Astrocyte (in vitro differentiated cells and primary cell): ENCODE data around the gene KEL. TPM values are rescaled to one million over a fixed set of nuclear protein-coding genes. Genes with fewer than 3 reads are reported as not detected.

ENCODE experiments used
- DNase-seq: peaks from one replicate; pipeline ENCODE4 v3.0.0-alpha.2; 2010; ENCODE audit warnings: low read depth
- FAIRE-seq: peaks from 2 replicates; lab custom pipeline; 2011; peaks lifted over from hg19 to GRCh38; lab: Jason Lieb, UNC
- H2AFZ ChIP-seq: 2 replicates; pipeline ENCODE4 v1.6.0; 2012; ENCODE audit warnings: low read depth, low read length, inconsistent platforms
- H3K27ac ChIP-seq: 2 replicates; pipeline ENCODE4 v1.5.1; 2011; ENCODE audit warnings: low read depth, low read length, inconsistent platforms
- H3K27me3 ChIP-seq: 2 replicates; pipeline ENCODE4 v1.6.0; 2011; ENCODE audit warnings: low read length, inconsistent platforms; ENCODE audit not compliant: insufficient read depth
- H3K36me3 ChIP-seq: 2 replicates; pipeline ENCODE4 v1.5.1; 2011; ENCODE audit warnings: low read length, inconsistent platforms; ENCODE audit not compliant: insufficient read depth
- H3K4me1 ChIP-seq: 2 replicates; pipeline ENCODE4 v1.5.1; 2011; ENCODE audit warnings: low read length, inconsistent platforms; ENCODE audit not compliant: insufficient read depth
- H3K4me2 ChIP-seq: 2 replicates; pipeline ENCODE4 v1.6.0; 2012; ENCODE audit warnings: low read length, inconsistent platforms
- H3K4me3 ChIP-seq: 2 replicates; pipeline ENCODE4 v1.5.1; 2011; ENCODE audit warnings: low read depth, mild to moderate bottlenecking, low read length, inconsistent platforms; ENCODE audit not compliant: insufficient read depth
- H3K79me2 ChIP-seq: 2 replicates; pipeline ENCODE4 v1.6.0; 2012; ENCODE audit warnings: mild to moderate bottlenecking, low read length, inconsistent platforms; ENCODE audit not compliant: insufficient read depth
- H3K9ac ChIP-seq: 2 replicates; pipeline ENCODE4 v1.6.0; 2012; ENCODE audit warnings: mild to moderate bottlenecking, low read length, inconsistent platforms
- H3K9me3 ChIP-seq: 2 replicates; pipeline ENCODE4 v1.5.1; 2012; ENCODE audit warnings: low read depth, mild to moderate bottlenecking, low read length, inconsistent platforms; ENCODE audit not compliant: insufficient read depth
- H4K20me1 ChIP-seq: 2 replicates; pipeline ENCODE4 v1.6.0; 2012; ENCODE audit warnings: low read length, inconsistent platforms; ENCODE audit not compliant: insufficient read depth
- H3K27ac Mint-ChIP-seq: one replicate; pipeline ENCODE4 v1.8.0; 2021; ENCODE audit warnings: mild to moderate bottlenecking, mixed read lengths; ENCODE audit not compliant: unreplicated experiment
- H3K27me3 Mint-ChIP-seq: one replicate; pipeline ENCODE4 v1.8.0; 2021; ENCODE audit warnings: low read depth, mixed read lengths; ENCODE audit not compliant: unreplicated experiment
- H3K36me3 Mint-ChIP-seq: one replicate; pipeline ENCODE4 v1.8.0; 2021; ENCODE audit warnings: low read depth, mixed read lengths; ENCODE audit not compliant: unreplicated experiment
- H3K4me1 Mint-ChIP-seq: one replicate; pipeline ENCODE4 v1.8.0; 2021; ENCODE audit warnings: low read depth, mixed read lengths; ENCODE audit not compliant: unreplicated experiment
- H3K4me3 Mint-ChIP-seq: one replicate; pipeline ENCODE4 v1.8.0; 2021; ENCODE audit warnings: mild to moderate bottlenecking, moderate library complexity, mixed read lengths; ENCODE audit not compliant: unreplicated experiment
- H3K9me3 Mint-ChIP-seq: one replicate; pipeline ENCODE4 v1.8.0; 2021; ENCODE audit warnings: mild to moderate bottlenecking, mixed read lengths; ENCODE audit not compliant: unreplicated experiment
- EZH2 ChIP-seq: IDR thresholded peaks from 2 replicates; pipeline ENCODE4 v1.6.1; 2012; ENCODE audit warnings: mild to moderate bottlenecking, low read length, inconsistent platforms; ENCODE audit not compliant: insufficient read depth
- total RNA-seq: library from RNA; stranded (reverse); gene quantifications from 2 replicates; pipeline ENCODE4 v1.2.1, GENCODE V29; 2021
- TF ChIP-seq, protein P1 (sequence below): IDR thresholded peaks from 2 replicates; pipeline ENCODE4 v1.5.1; 2011; ENCODE audit warnings: low read depth, mild to moderate bottlenecking, inconsistent platforms, low read length, moderate library complexity; ENCODE audit not compliant: insufficient read depth

Gene KEL
- total RNA-seq, 1 donor from 2014 or later, result not detected

DNA sequence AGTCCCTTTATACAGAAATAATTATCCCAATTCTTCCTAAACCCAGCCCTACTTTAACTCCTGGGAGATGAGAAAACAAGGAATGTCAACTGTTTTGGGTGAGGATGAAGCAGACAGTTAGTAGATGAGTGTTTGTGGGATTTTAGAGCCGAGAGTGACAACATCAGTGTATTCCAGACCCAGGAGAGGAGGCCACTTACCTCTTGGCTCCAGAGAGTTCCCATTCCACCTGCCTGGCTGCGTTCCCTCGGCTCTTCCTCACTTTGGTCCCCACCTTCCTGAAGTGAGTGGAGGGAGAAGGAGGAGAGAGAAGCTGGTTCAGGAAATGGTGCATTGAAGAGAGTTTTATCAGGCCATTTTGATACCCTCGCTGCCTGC, 579 bp downstream of the KEL start:
- Histone ChIP-seq H3K4me2 (no peak overlapping the region), H2AFZ (no peak overlapping the region), H3K9ac (no peak overlapping the region), H3K9me3 (no peaks in the 10 kb centered on the region), H3K27me3 (peaks cover 4% of the 10 kb centered on the region), H3K4me3 (no peak overlapping the region), H3K27ac (no peak overlapping the region), H3K36me3 (no peaks in the 10 kb centered on the region), H4K20me1 (no peaks in the 10 kb centered on the region), H3K79me2 (no peaks in the 10 kb centered on the region), H3K4me1 (no peaks in the 10 kb centered on the region)
- no peak overlapping the region for H3K4me3 Mint-ChIP-seq
- H3K4me1 Mint-ChIP-seq, result peaks cover 8% of the 10 kb centered on the region
- H3K27ac Mint-ChIP-seq, result no peak overlapping the region
- FAIRE-seq (no peak), DNase-seq (no peak)
- H3K9me3 Mint-ChIP-seq, result peaks cover 3% of the 10 kb centered on the region
- TF ChIP-seq, protein P1, sequence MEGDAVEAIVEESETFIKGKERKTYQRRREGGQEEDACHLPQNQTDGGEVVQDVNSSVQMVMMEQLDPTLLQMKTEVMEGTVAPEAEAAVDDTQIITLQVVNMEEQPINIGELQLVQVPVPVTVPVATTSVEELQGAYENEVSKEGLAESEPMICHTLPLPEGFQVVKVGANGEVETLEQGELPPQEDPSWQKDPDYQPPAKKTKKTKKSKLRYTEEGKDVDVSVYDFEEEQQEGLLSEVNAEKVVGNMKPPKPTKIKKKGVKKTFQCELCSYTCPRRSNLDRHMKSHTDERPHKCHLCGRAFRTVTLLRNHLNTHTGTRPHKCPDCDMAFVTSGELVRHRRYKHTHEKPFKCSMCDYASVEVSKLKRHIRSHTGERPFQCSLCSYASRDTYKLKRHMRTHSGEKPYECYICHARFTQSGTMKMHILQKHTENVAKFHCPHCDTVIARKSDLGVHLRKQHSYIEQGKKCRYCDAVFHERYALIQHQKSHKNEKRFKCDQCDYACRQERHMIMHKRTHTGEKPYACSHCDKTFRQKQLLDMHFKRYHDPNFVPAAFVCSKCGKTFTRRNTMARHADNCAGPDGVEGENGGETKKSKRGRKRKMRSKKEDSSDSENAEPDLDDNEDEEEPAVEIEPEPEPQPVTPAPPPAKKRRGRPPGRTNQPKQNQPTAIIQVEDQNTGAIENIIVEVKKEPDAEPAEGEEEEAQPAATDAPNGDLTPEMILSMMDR, result no peak
- no peak for TF ChIP-seq EZH2
- H3K36me3 Mint-ChIP-seq, result peaks cover 2% of the 10 kb centered on the region
- H3K27me3 Mint-ChIP-seq, result peaks cover 12% of the 10 kb centered on the region

DNA sequence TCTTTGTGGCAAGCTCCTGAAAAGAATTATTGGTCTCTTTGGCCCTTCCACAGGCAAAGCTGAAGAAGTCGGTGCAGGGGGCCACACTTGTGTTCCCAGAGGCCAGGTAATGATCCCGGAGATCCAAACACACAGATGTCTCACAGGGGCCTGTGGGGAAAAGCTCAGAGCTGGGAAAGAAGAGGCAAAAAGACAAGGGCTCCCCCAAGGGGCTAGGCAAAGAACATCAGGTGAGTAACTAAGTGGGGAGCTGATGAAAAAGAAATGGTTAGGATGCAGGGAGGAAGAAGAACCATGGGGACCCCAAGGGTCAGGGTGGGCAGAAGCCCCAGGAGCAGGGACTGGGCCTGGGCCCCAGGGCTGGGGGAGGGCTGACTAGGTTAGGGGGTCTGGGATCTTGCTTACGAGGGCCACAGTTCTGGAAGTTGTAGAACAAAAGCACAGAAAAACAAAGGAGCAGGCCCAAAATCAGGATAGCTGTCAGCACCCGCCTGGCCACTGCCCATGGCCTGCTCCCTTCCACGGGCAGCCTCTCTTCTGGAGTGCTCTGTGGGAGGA, 1.1 kb downstream of the KEL start:
- Histone ChIP-seq H2AFZ (no peak overlapping the region), H3K27me3 (peaks cover 4% of the 10 kb centered on the region), H3K79me2 (no peaks in the 10 kb centered on the region), H3K9ac (no peak overlapping the region), H3K36me3 (no peaks in the 10 kb centered on the region), H3K4me2 (no peak overlapping the region), H4K20me1 (no peaks in the 10 kb centered on the region), H3K4me1 (no peaks in the 10 kb centered on the region), H3K4me3 (no peak overlapping the region), H3K9me3 (no peaks in the 10 kb centered on the region), H3K27ac (no peak overlapping the region)
- Mint-ChIP-seq H3K36me3 (peaks cover 2% of the 10 kb centered on the region), H3K27me3 (peaks cover 12% of the 10 kb centered on the region), H3K4me1 (peaks cover 13% of the 10 kb centered on the region), H3K27ac (no peak overlapping the region), H3K9me3 (peaks cover 5% of the 10 kb centered on the region), H3K4me3 (no peak overlapping the region)
- FAIRE-seq (no peak), DNase-seq (no peak)
- TF ChIP-seq, protein P1, result no peak
- no peak for TF ChIP-seq EZH2

DNA sequence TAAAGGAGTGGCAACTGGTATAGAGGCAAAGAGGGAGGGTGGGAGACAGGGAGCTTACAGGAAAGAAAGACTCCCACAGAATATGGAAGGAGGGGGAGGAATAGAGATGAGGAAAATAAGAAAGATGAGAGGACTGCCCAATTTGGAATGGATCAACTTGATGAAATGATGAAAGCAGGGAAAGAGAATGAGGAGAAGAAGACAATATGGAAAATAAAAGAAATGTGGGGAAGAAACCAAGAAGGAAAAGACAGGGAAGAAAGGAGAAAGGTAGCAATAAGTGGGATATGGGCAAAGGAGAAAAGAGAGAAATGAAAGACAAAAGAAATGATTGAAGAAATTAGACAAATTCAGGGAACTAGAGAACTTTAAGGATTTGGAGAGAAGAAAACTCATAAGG, 3.0 kb downstream of the KEL start:
- H3K9me3 Mint-ChIP-seq, result peaks cover 10% of the 10 kb centered on the region
- H3K9me3 ChIP-seq, result peaks cover 6% of the 10 kb centered on the region
- no peak overlapping the region for H3K4me3 ChIP-seq
- no peak overlapping the region for H3K27ac Mint-ChIP-seq
- peaks cover 12% of the 10 kb centered on the region for H3K27me3 Mint-ChIP-seq
- peaks cover 2% of the 10 kb centered on the region for H3K36me3 Mint-ChIP-seq
- H3K9ac ChIP-seq, result no peak overlapping the region
- H3K79me2 ChIP-seq, result no peaks in the 10 kb centered on the region
- H3K4me1 ChIP-seq, result no peaks in the 10 kb centered on the region
- no peak overlapping the region for H3K4me3 Mint-ChIP-seq
- H3K4me2 ChIP-seq, result no peak overlapping the region
- H2AFZ ChIP-seq, result no peak overlapping the region
- no peak for TF ChIP-seq EZH2
- FAIRE-seq (no peak), DNase-seq (no peak)
- no peak overlapping the region for H3K27ac ChIP-seq
- H3K27me3 ChIP-seq, result no peaks in the 10 kb centered on the region
- H3K4me1 Mint-ChIP-seq, result peaks cover 13% of the 10 kb centered on the region
- no peaks in the 10 kb centered on the region for H3K36me3 ChIP-seq
- no peaks in the 10 kb centered on the region for H4K20me1 ChIP-seq
